CD14-positive monocyte (primary cell): ENCODE data around the gene HEYL. TPM values are rescaled to one million over a fixed set of nuclear protein-coding genes. Genes with fewer than 3 reads are reported as not detected.

Source experiments
- DNase-seq, 3 donors: peaks; one replicate each; pipeline ENCODE4 v3.0.0-alpha.2; 2011 to 2022
- H2AFZ ChIP-seq: 2 replicates; pipeline ENCODE4 v1.6.0; 2012; ENCODE audit warnings: mild to moderate bottlenecking, low read depth, low read length, inconsistent platforms; ENCODE audit not compliant: insufficient read depth, poor library complexity, severe bottlenecking
- H3K27ac ChIP-seq, 2 donors: 1 replicate in 1 of 2; 2 replicates in 1 of 2; pipeline ENCODE4 v1.5.1; 2012 to 2013; ENCODE audit warnings: low read length in 2 of 2, control low read depth in 1 of 2, inconsistent platforms in 1 of 2, low read depth in 1 of 2, mild to moderate bottlenecking in 1 of 2
- H3K27me3 ChIP-seq, 2 donors: one replicate each; pipeline versions ENCODE4 v1.6.0 to v1.6.1; 2011 to 2013; ENCODE audit warnings: low read length in 2 of 2; ENCODE audit not compliant: control insufficient read depth in 2 of 2, insufficient read depth in 2 of 2
- H3K36me3 ChIP-seq, 2 donors: replicated peaks in 1 of 2; 1 replicate in 1 of 2; 2 replicates in 1 of 2; pipeline versions ENCODE4 v1.5.1 to v1.6.1; 2012 to 2013; ENCODE audit warnings: low read length in 2 of 2, control low read depth in 1 of 2, inconsistent platforms in 1 of 2, mild to moderate bottlenecking in 1 of 2; ENCODE audit not compliant: insufficient read depth in 2 of 2, control insufficient read depth in 1 of 2
- H3K4me1 ChIP-seq, 2 donors: 1 replicate in 1 of 2; 2 replicates in 1 of 2; pipeline versions ENCODE4 v1.5.1 to v1.6.1; 2012 to 2013; ENCODE audit warnings: low read length in 2 of 2, control low read depth in 1 of 2, inconsistent platforms in 1 of 2, mild to moderate bottlenecking in 1 of 2, moderate library complexity in 1 of 2; ENCODE audit not compliant: insufficient read depth in 2 of 2, control insufficient read depth in 1 of 2
- H3K4me2 ChIP-seq: replicated peaks from 2 replicates; pipeline ENCODE3; 2012; ENCODE audit warnings: low read length, moderate library complexity, mild to moderate bottlenecking; ENCODE audit not compliant: poor library complexity, severe bottlenecking; ENCODE audit errors: extremely low read depth
- H3K4me3 ChIP-seq, 3 experiments: fragments of 200-600 bp in 1 of 3; sonication (generic) in 1 of 3; replicated peaks in 1 of 3; 1 replicate in 2 of 3; 2 replicates in 1 of 3; pipeline ENCODE4 v1.5.1; 2011 to 2013; ENCODE audit warnings: low read length in 3 of 3, mild to moderate bottlenecking in 3 of 3, control low read depth in 2 of 3, low read depth in 2 of 3, inconsistent platforms in 1 of 3, moderate library complexity in 1 of 3
- H3K79me2 ChIP-seq: 2 replicates; pipeline ENCODE4 v1.6.0; 2012; ENCODE audit warnings: mild to moderate bottlenecking, control low read depth, inconsistent platforms, low read length, moderate library complexity; ENCODE audit not compliant: insufficient read depth
- H3K9ac ChIP-seq: 2 replicates; pipeline ENCODE4 v1.6.0; 2017; ENCODE audit warnings: low read length, mild to moderate bottlenecking; ENCODE audit not compliant: insufficient read depth, poor library complexity, severe bottlenecking
- H3K9me3 ChIP-seq, 2 donors: replicated peaks in 1 of 2; 1 replicate in 1 of 2; 2 replicates in 1 of 2; pipeline versions ENCODE4 v1.5.1 to v1.6.1; 2012 to 2013; ENCODE audit warnings: low read length in 2 of 2, control low read depth in 1 of 2; ENCODE audit not compliant: control insufficient read depth in 1 of 2, insufficient read depth in 1 of 2
- H4K20me1 ChIP-seq: 2 replicates; pipeline ENCODE4 v1.6.0; 2012; ENCODE audit warnings: mild to moderate bottlenecking, low read length, control low read depth, moderate library complexity; ENCODE audit not compliant: insufficient read depth
- H3K27ac Mint-ChIP-seq, 7 donors: one replicate each; pipeline ENCODE4 v1.8.0; 2020; ENCODE audit warnings: mild to moderate bottlenecking in 7 of 7, mixed read lengths in 7 of 7, moderate library complexity in 6 of 7, inconsistent platforms in 2 of 7
- H3K27me3 Mint-ChIP-seq, 3 donors: one replicate each; pipeline ENCODE4 v1.8.0; 2021 to 2022; ENCODE audit warnings: low read depth in 3 of 3, mild to moderate bottlenecking in 3 of 3, mixed read lengths in 3 of 3, moderate library complexity in 3 of 3, inconsistent platforms in 1 of 3
- H3K36me3 Mint-ChIP-seq, 2 donors: one replicate each; pipeline ENCODE4 v1.8.0; 2020; ENCODE audit warnings: mixed read lengths in 2 of 2, inconsistent platforms in 1 of 2, mild to moderate bottlenecking in 1 of 2
- H3K4me1 Mint-ChIP-seq: one replicate; pipeline ENCODE4 v1.8.0; 2020; ENCODE audit warnings: mild to moderate bottlenecking, mixed read lengths
- H3K4me3 Mint-ChIP-seq, 2 donors: one replicate each; pipeline ENCODE4 v1.8.0; 2020; ENCODE audit warnings: mild to moderate bottlenecking in 2 of 2, mixed read lengths in 2 of 2, moderate library complexity in 1 of 2
- H3K9me3 Mint-ChIP-seq, 7 donors: one replicate each; pipeline ENCODE4 v1.8.0; 2020 to 2022; ENCODE audit warnings: mixed read lengths in 7 of 7, mild to moderate bottlenecking in 6 of 7, moderate library complexity in 6 of 7, inconsistent platforms in 2 of 7
- CTCF ChIP-seq: fragments of 200-600 bp; IDR thresholded peaks from one replicate; pipeline ENCODE4 v1.8.0; 2022; ENCODE audit warnings: antibody characterized with exemption, mild to moderate bottlenecking
- WGBS: methylation state at CpG from one replicate; pipeline ENCODE4 v1.1.5; 2013; ENCODE audit warnings: missing lambda C conversion rate; ENCODE audit not compliant: insufficient coverage; 5-methylcytosine and 5-hydroxymethylcytosine counted together
- intact Hi-C, 2 donors: fragments of 100-400 bp; cut with micrococcal nuclease; formaldehyde crosslinking; loops; one replicate each; pipeline versions ENCODE4 v1.15.0 to v1.15.1; 2023
- polyA plus RNA-seq, 3 donors: library from polyadenylated mRNA; depleted of rRNA in 1 of 3; unstranded in 2 of 3; stranded (reverse) in 1 of 3; fragments of 300-500 nt in 2 of 3; fragments of >200 nt in 1 of 3; fragmentation: Illumina TruSeq in 2 of 3; gene quantifications; 1 replicate in 2 of 3; 2 replicates in 1 of 3; pipeline ENCODE4 v1.2.3, GENCODE V29; 2012 to 2021

The HEYL gene
- polyA plus RNA-seq, 3 donors = 0.04 to 0.15 (median 0.15) TPM

- Histone ChIP-seq H3K4me2 (peak overlapping the region; percentile 72), H3K27me3 (peaks cover 22 to 51% of the 10 kb centered on the region in 2 donors), H3K79me2 (no peaks in the 10 kb centered on the region), H3K4me3 (peak overlapping the region in 1 of 3 experiments; percentile 60), H3K9me3 (peaks cover 0 to 10% of the 10 kb centered on the region in 2 donors), H4K20me1 (no peaks in the 10 kb centered on the region), H3K4me1 (peaks cover 15 to 17% of the 10 kb centered on the region in 2 donors), H3K27ac (no peak overlapping the region), H2AFZ (peak overlapping the region; percentile 68), H3K36me3 (no peaks in the 10 kb centered on the region), H3K9ac (no peak overlapping the region)
- 19% methylated on average over 12 of the region's 12 CpGs for WGBS
- Mint-ChIP-seq H3K4me3 (peak overlapping the region; percentile 72 to 89), H3K4me1 (peaks cover 19% of the 10 kb centered on the region), H3K9me3 (peaks cover 0 to 10% (median 2%) of the 10 kb centered on the region in 7 donors), H3K27me3 (peaks cover 32 to 64% (median 58%) of the 10 kb centered on the region in 3 donors), H3K36me3 (peaks cover 0 to 6% of the 10 kb centered on the region in 2 donors), H3K27ac (no peak overlapping the region)
- intact Hi-C loops = no loop called here
- TF ChIP-seq CTCF = peak; percentile 54
- DNase-seq = peak in 1 of 3 donors; percentile 15
Observed at GRCh38 chr1:39672551-39672947, 33.1 kb upstream of the HEYL start.

GRCh38 chr1:39671793-39672550 is 32.5 kb upstream of the HEYL start, which contains the start of gene NT5C1A:
Gene NT5C1A (minus strand): TSS chr1:39672107. CDS start chr1:39672038, 69 bp downstream.
- H3K4me2 ChIP-seq = peak within 1 kb of the TSS; percentile 72
- peaks cover 0 to 10% (median 2%) of the 10 kb centered on the region in 7 donors for H3K9me3 Mint-ChIP-seq
- H3K27me3 Mint-ChIP-seq = peaks cover 37 to 67% (median 60%) of the 10 kb centered on the region in 3 donors
- no peak within 1 kb of the TSS for H3K27ac Mint-ChIP-seq
- peaks cover 0 to 10% of the 10 kb centered on the region in 2 donors for H3K9me3 ChIP-seq
- peak within 1 kb of the TSS; percentile 27 for H3K9ac ChIP-seq
- H3K27ac ChIP-seq = no peak within 1 kb of the TSS
- peaks cover 15 to 17% of the 10 kb centered on the region in 2 donors for H3K4me1 ChIP-seq
- intact Hi-C loops = no loop called here
- DNase-seq = peak in 2 of 3 donors; percentile 9 to 19
- H3K36me3 Mint-ChIP-seq = peaks cover 0 to 6% of the 10 kb centered on the region in 2 donors
- no peaks in the 10 kb centered on the region for H4K20me1 ChIP-seq
- WGBS = 1% methylated on average over 41 of the region's 55 CpGs
- TF ChIP-seq CTCF = no peak
- H3K36me3 ChIP-seq = no peaks in the 10 kb centered on the region
- peaks cover 22 to 51% of the 10 kb centered on the region in 2 donors for H3K27me3 ChIP-seq
- no peaks in the 10 kb centered on the region for H3K79me2 ChIP-seq
- H3K4me3 Mint-ChIP-seq = peak within 1 kb of the TSS; percentile 72 to 89
- H2AFZ ChIP-seq = peak within 1 kb of the TSS; percentile 68
- peaks cover 17% of the 10 kb centered on the region for H3K4me1 Mint-ChIP-seq
- peak within 1 kb of the TSS in 1 of 3 experiments; percentile 60 for H3K4me3 ChIP-seq
